ENCODE measurements around the gene SINHCAF.

DNA sequence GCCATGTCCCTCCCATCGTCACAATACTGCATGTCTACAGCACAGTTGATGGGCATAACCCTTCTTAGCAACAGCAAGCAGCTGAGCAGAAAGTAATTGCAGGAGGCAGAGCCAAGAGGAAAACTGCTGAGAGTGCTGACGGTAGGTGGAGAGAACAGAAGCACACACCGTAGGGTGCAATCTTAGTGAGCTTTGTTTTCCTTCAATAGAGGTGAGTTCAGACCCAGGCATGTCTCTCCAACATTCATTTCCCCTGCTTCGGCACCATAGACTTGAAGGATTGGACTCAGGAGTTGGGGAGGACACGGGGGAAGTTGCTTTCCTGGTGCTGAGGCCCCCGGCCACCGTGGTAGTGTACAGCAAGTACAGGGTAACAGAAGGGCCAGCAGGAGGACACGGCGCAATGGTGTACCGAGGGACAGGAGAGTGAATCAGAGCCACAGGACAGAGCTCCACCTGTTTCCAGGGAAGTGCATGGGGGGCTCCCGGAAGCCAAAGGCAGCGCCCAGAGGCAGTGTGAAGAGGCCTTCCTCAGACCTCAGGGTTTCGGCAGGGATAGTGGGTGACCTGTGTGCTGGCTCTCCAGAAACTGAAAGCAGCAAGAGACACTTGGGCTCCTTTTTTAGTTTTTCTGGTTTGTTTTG is 36.3 kb upstream of the SINHCAF start:
- TF ChIP-seq, protein P1, sequence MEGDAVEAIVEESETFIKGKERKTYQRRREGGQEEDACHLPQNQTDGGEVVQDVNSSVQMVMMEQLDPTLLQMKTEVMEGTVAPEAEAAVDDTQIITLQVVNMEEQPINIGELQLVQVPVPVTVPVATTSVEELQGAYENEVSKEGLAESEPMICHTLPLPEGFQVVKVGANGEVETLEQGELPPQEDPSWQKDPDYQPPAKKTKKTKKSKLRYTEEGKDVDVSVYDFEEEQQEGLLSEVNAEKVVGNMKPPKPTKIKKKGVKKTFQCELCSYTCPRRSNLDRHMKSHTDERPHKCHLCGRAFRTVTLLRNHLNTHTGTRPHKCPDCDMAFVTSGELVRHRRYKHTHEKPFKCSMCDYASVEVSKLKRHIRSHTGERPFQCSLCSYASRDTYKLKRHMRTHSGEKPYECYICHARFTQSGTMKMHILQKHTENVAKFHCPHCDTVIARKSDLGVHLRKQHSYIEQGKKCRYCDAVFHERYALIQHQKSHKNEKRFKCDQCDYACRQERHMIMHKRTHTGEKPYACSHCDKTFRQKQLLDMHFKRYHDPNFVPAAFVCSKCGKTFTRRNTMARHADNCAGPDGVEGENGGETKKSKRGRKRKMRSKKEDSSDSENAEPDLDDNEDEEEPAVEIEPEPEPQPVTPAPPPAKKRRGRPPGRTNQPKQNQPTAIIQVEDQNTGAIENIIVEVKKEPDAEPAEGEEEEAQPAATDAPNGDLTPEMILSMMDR (IDR thresholded peaks at IDR 0.05), result no peak
- TF ChIP-seq POLR2A (IDR thresholded peaks at IDR 0.05), result no peak
- TF ChIP-seq POLR2AphosphoS5 (IDR thresholded peaks at IDR 0.05), result no peak
